Mononuclear cell (primary cell): Measurements from ENCODE around the gene ATP1B4. TPM values are rescaled to one million over a fixed set of nuclear protein-coding genes. Genes with fewer than 3 reads are reported as not detected.

Experiments used
- H3K27me3 ChIP-seq: 2 replicates; pipeline ENCODE4 v1.6.0; 2011; ENCODE audit warnings: low read length, control low read depth; ENCODE audit not compliant: insufficient read depth
- H3K4me1 ChIP-seq: 2 replicates; pipeline ENCODE4 v1.5.1; 2011; ENCODE audit warnings: mild to moderate bottlenecking, low read length, control low read depth; ENCODE audit not compliant: insufficient read depth
- H3K4me3 ChIP-seq: 2 replicates; pipeline ENCODE4 v1.5.1; 2011; ENCODE audit warnings: mild to moderate bottlenecking, low read length, moderate library complexity
- H3K9me3 ChIP-seq: 2 replicates; pipeline ENCODE4 v1.5.1; 2011; ENCODE audit warnings: low read depth, mild to moderate bottlenecking, control low read depth, low read length
- total RNA-seq: library from RNA; depleted of rRNA; stranded (reverse); fragments of >200 nt; gene quantifications from one replicate; pipeline ENCODE4 v1.2.3, GENCODE V29; 2012

Gene ATP1B4
- total RNA-seq, 1 donor, result not detected

GRCh38 chrX:120419463-120419862 lies 57.6 kb downstream of the ATP1B4 start:
- Histone ChIP-seq H3K27me3 (no peaks in the 10 kb centered on the region), H3K4me1 (peaks cover 7% of the 10 kb centered on the region), H3K9me3 (no peaks in the 10 kb centered on the region), H3K4me3 (no peak overlapping the region)

GRCh38 chrX:120426599-120426998 lies 64.7 kb downstream of the ATP1B4 start:
- Histone ChIP-seq H3K9me3 (no peaks in the 10 kb centered on the region), H3K4me1 (no peaks in the 10 kb centered on the region), H3K27me3 (no peaks in the 10 kb centered on the region), H3K4me3 (no peak overlapping the region)

GRCh38 chrX:120428309-120428708 lies 66.4 kb downstream of the ATP1B4 start:
- Histone ChIP-seq H3K9me3 (no peaks in the 10 kb centered on the region), H3K4me1 (no peaks in the 10 kb centered on the region), H3K27me3 (no peaks in the 10 kb centered on the region), H3K4me3 (no peak overlapping the region)

- H3K27me3 ChIP-seq, result no peaks in the 10 kb centered on the region
Measured at GRCh38 chrX:120429776-120430540, 68.1 kb downstream of the ATP1B4 start.

More at GRCh38 chrX:120429776-120430540, 68.1 kb downstream of the ATP1B4 start:
- H3K4me1 ChIP-seq, result no peaks in the 10 kb centered on the region
- H3K4me3 ChIP-seq, result no peak overlapping the region
- no peaks in the 10 kb centered on the region for H3K9me3 ChIP-seq

Other genes starting within 250 kb of the ATP1B4 start
- 0.21 TPM for gene RHOXF1, start 246.2 kb upstream of the ATP1B4 start, total RNA-seq
- not detected for gene RHOXF2, start 203.5 kb upstream of the ATP1B4 start, total RNA-seq
- 52.8 TPM for gene ZBTB33, start 111.3 kb upstream of the ATP1B4 start, total RNA-seq
- 0.21 TPM for gene TMEM255A, start 50.6 kb upstream of the ATP1B4 start, total RNA-seq
- 73.4 TPM for gene LAMP2, start 107.2 kb downstream of the ATP1B4 start, total RNA-seq
- gene CUL4B, start 198.9 kb downstream of the ATP1B4 start, total RNA-seq, result 26.2 TPM
- 14.6 TPM for gene MCTS1, start 242.0 kb downstream of the ATP1B4 start, total RNA-seq